Measurements from ENCODE around the gene MAGI2. TPM values are rescaled to one million over a fixed set of nuclear protein-coding genes. Genes with fewer than 3 reads are reported as not detected.

The MAGI2 gene
- total RNA-seq, 6 experiments from 2014 or later, result 7.1 to 9.8 (median 8.5) TPM

GRCh38 chr7:78879206-78879605 is 574.3 kb downstream of the MAGI2 start:
- Mint-ChIP-seq H3K36me3 (ENCODE audit: low read depth) (peaks cover 19% of the 10 kb centered on the region), H3K27ac (no peak overlapping the region), H3K27me3 (ENCODE audit: insufficient read depth) (peaks cover 2% of the 10 kb centered on the region; the same call in 1 of the 2 replicates), H3K4me3 (no peak overlapping the region), H3K9me3 (peaks cover 14% of the 10 kb centered on the region), H3K4me1 (ENCODE audit: low read depth) (no peaks in the 10 kb centered on the region)
- DNase-seq, result no peak
- no peak for TF ChIP-seq CTCF (IDR thresholded peaks at IDR 0.05)

- Mint-ChIP-seq H3K9me3 (no peaks in the 10 kb centered on the region), H3K27me3 (ENCODE audit: insufficient read depth) (no peaks in the 10 kb centered on the region; the same call in 1 of the 2 replicates), H3K4me1 (ENCODE audit: low read depth) (no peaks in the 10 kb centered on the region), H3K27ac (no peak overlapping the region), H3K4me3 (no peak overlapping the region), H3K36me3 (ENCODE audit: low read depth) (0 out of 2 replicates have a peak, but pooled peaks cover 5% of the 10 kb centered on the region)
- no peak for DNase-seq
- no peak for TF ChIP-seq CTCF (IDR thresholded peaks at IDR 0.05)
Measured at GRCh38 chr7:78873117-78873516, 580.4 kb downstream of the MAGI2 start.

- H3K27me3 Mint-ChIP-seq (ENCODE audit: insufficient read depth), result no peaks in the 10 kb centered on the region; the same call in 1 of the 2 replicates
- no peak for DNase-seq
Measured at GRCh38 chr7:78864339-78864738, 589.1 kb downstream of the MAGI2 start.

GRCh38 chr7:78863281-78863680 is 590.2 kb downstream of the MAGI2 start:
- no peak for TF ChIP-seq CTCF (IDR thresholded peaks at IDR 0.05)
- DNase-seq, result no peak
- Mint-ChIP-seq H3K27ac (no peak overlapping the region), H3K9me3 (no peaks in the 10 kb centered on the region), H3K4me3 (no peak overlapping the region), H3K36me3 (ENCODE audit: low read depth) (no peaks in the 10 kb centered on the region), H3K4me1 (ENCODE audit: low read depth) (no peaks in the 10 kb centered on the region), H3K27me3 (ENCODE audit: insufficient read depth) (no peaks in the 10 kb centered on the region; the same call in 1 of the 2 replicates)

More at GRCh38 chr7:78864339-78864738, 589.1 kb downstream of the MAGI2 start:
- Mint-ChIP-seq H3K9me3 (no peaks in the 10 kb centered on the region), H3K4me1 (ENCODE audit: low read depth) (no peaks in the 10 kb centered on the region), H3K36me3 (ENCODE audit: low read depth) (0 out of 2 replicates have a peak, but pooled peaks cover 3% of the 10 kb centered on the region), H3K4me3 (no peak overlapping the region), H3K27ac (no peak overlapping the region)
- TF ChIP-seq CTCF (IDR thresholded peaks at IDR 0.05), result no peak

GRCh38 chr7:78862411-78862900 is 591.0 kb downstream of the MAGI2 start:
- Mint-ChIP-seq H3K36me3 (ENCODE audit: low read depth) (no peaks in the 10 kb centered on the region), H3K4me3 (no peak overlapping the region), H3K9me3 (no peaks in the 10 kb centered on the region), H3K4me1 (ENCODE audit: low read depth) (no peaks in the 10 kb centered on the region), H3K27me3 (ENCODE audit: insufficient read depth) (no peaks in the 10 kb centered on the region; the same call in 1 of the 2 replicates), H3K27ac (no peak overlapping the region)
- DNase-seq, result no peak
- TF ChIP-seq CTCF (IDR thresholded peaks at IDR 0.05), result no peak

Data from HFFc6 (cell line).